Epithelial cell of proximal tubule (primary cell): ENCODE measurements around the gene C8B. TPM values are rescaled to one million over a fixed set of nuclear protein-coding genes. Genes with fewer than 3 reads are reported as not detected.

Source experiments
- DNase-seq: peaks from one replicate; pipeline ENCODE4 v3.0.0-alpha.2; 2011; ENCODE audit warnings: low read depth
- H3K4me3 ChIP-seq: 2 replicates; pipeline ENCODE4 v1.5.1; 2011; ENCODE audit warnings: low read depth, mild to moderate bottlenecking, low read length
- CTCF ChIP-seq: conservative IDR thresholded peaks from 2 replicates; pipeline ENCODE4 v1.5.1; 2012; ENCODE audit warnings: low read depth, mild to moderate bottlenecking, low read length
- total RNA-seq: library from RNA; depleted of rRNA; stranded (reverse); fragments of >200 nt; gene quantifications from 2 replicates; pipeline ENCODE4 v1.2.3, GENCODE V29; 2015

The C8B gene
- not detected in 2 replicates for total RNA-seq

GRCh38 chr1:56965916-56966697 lies at the start of gene C8B:
C8B (minus strand) TSS chr1:56966015; CDS start chr1:56965948, 67 bp downstream.
- no peak for TF ChIP-seq CTCF
- H3K4me3 ChIP-seq = no peak within 1 kb of the TSS
- DNase-seq = no peak

GRCh38 chr1:57015071-57015470 lies 49.3 kb upstream of the C8B start:
- H3K4me3 ChIP-seq = no peak overlapping the region
- no peak for DNase-seq
- no peak for TF ChIP-seq CTCF

GRCh38 chr1:57013522-57013921 lies 47.7 kb upstream of the C8B start:
- TF ChIP-seq CTCF = no peak
- no peak overlapping the region for H3K4me3 ChIP-seq
- no peak for DNase-seq

- no peak overlapping the region for H3K4me3 ChIP-seq
- DNase-seq = no peak
- TF ChIP-seq CTCF = no peak
These were observed 46.5 kb upstream of the C8B start for GRCh38 chr1:57012315-57012714.

GRCh38 chr1:57010511-57010910 lies 44.7 kb upstream of the C8B start:
- no peak for DNase-seq
- no peak for TF ChIP-seq CTCF
- H3K4me3 ChIP-seq = no peak overlapping the region

- DNase-seq = no peak
- no peak overlapping the region for H3K4me3 ChIP-seq
- TF ChIP-seq CTCF = no peak
These were observed 42.1 kb upstream of the C8B start for GRCh38 chr1:57007948-57008347.

GRCh38 chr1:57007472-57007871 lies 41.7 kb upstream of the C8B start:
- no peak for DNase-seq
- TF ChIP-seq CTCF = no peak
- H3K4me3 ChIP-seq = no peak overlapping the region
